Body of pancreas (tissue), 4 donors: Measurements from ENCODE around the gene PITPNB. TPM values are rescaled to one million over a fixed set of nuclear protein-coding genes. Genes with fewer than 3 reads are reported as not detected.

Experiments
- ATAC-seq: fragments of 150-250 bp; one replicate; pipeline ENCODE4 v1.9.1; 2016
- DNase-seq, 4 donors: peaks; one replicate each; pipeline ENCODE4 v3.0.0-alpha.2; 2019
- H3K27ac ChIP-seq, 4 donors: fragments of 200-600 bp; sonication (generic); 1 replicate in 3 of 4; 2 replicates in 1 of 4; pipeline versions ENCODE4 v1.5.1 to v1.6.1; 2016 to 2019; ENCODE audit warnings: mild to moderate bottlenecking in 1 of 4, mixed read lengths in 1 of 4, moderate library complexity in 1 of 4
- H3K27me3 ChIP-seq, 2 donors: fragments of 200-600 bp; sonication (generic); one replicate each; pipeline ENCODE4 v1.6.0; 2016; ENCODE audit warnings: mild to moderate bottlenecking in 1 of 2
- H3K36me3 ChIP-seq, 2 donors: fragments of 200-600 bp; sonication (generic); replicated peaks in 1 of 2; 2 replicates each; pipeline ENCODE4 v1.5.1; 2016; ENCODE audit warnings: low read depth in 2 of 2; ENCODE audit not compliant: insufficient read depth in 1 of 2
- H3K4me1 ChIP-seq: fragments of 200-600 bp; sonication (generic); one replicate; pipeline ENCODE4 v1.6.0; 2016
- H3K4me3 ChIP-seq, 2 donors: fragments of 200-600 bp; sonication (generic); 1 replicate in 1 of 2; 2 replicates in 1 of 2; pipeline ENCODE4 v1.5.1; 2016 to 2019
- H3K9me3 ChIP-seq, 3 donors: fragments of 200-600 bp; sonication (generic); 1 replicate in 2 of 3; 2 replicates in 1 of 3; pipeline ENCODE4 v1.5.1; 2016
- POLR2A ChIP-seq, 3 donors: fragments of 450-650 bp; IDR thresholded peaks; one replicate each; pipeline ENCODE4 v1.6.1; 2016; ENCODE audit warnings: antibody characterized with exemption in 3 of 3, mild to moderate bottlenecking in 2 of 3
- WGBS, 2 donors: methylation state at CpG; one replicate each; pipeline ENCODE4 v1.1.5; 2017; 5-methylcytosine and 5-hydroxymethylcytosine counted together
- intact Hi-C: fragments of 100-400 bp; cut with DNase I; formaldehyde crosslinking; loops from one replicate; pipeline ENCODE4 v1.15.1; 2023
- total RNA-seq, 2 donors: library from RNA; depleted of rRNA; stranded (reverse); fragments of >200 nt; gene quantifications; one replicate each; pipeline ENCODE4 v1.1.0, GENCODE V29; 2016
- TF ChIP-seq, protein P1 (sequence below), 7 experiments: fragments of 450-650 bp in 4 of 7; fragments of 200-600 bp in 3 of 7; sonication (generic) in 3 of 7; IDR thresholded peaks; one replicate each; pipeline ENCODE4 v1.5.1; 2016 to 2019; ENCODE audit warnings: antibody characterized with exemption in 7 of 7

Gene PITPNB
- total RNA-seq, 2 donors from 2014 or later: 21.3 to 39.6 TPM

DNA sequence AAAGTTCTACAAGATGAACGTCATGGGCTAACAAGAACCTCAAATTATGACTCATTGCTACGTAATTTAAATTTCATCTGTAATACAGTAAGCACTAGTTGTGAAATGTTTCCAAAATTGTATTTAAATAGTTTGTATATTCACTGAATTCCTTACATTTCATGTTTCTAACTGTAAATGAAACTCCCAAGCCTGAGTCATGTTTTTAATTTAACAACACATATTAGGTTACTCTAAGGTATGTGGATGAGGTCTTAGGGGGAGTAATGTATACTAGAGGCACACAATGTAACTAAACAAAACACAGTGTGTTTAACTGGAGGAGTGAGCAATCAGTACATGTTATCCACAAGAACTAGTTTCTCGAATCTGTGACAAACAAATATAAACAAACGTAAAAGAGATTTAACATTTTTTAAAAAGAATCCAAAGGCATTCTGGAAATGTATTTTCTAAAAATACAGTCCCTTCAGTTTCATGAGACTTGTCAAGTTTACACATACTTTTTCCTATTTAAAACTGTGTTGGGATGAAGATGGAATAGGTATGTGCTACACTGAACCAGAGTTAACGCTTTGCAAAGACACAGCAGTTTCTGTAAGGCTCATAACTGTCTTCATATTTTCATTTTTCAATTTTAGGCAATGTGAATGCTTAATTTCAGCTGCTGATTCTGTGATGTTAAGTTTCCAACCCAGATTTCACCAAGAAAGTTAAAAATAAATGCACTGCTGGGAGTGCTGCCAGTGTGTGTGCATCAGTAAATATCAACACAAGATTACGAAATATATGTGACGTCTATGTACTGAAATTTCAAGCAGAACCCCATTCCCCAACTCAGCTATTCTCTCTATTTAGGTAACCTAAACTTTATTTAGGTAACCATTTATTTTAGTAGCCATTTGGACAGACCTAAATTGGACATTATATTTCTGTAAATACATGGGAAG, 52.6 kb downstream of the PITPNB start:
- peak in 3 of 4 donors; percentile 34 to 58 (median 57) for DNase-seq
- intact Hi-C loops: no loop called here
- peaks cover 72% of the 10 kb centered on the region for H3K4me1 ChIP-seq

DNA sequence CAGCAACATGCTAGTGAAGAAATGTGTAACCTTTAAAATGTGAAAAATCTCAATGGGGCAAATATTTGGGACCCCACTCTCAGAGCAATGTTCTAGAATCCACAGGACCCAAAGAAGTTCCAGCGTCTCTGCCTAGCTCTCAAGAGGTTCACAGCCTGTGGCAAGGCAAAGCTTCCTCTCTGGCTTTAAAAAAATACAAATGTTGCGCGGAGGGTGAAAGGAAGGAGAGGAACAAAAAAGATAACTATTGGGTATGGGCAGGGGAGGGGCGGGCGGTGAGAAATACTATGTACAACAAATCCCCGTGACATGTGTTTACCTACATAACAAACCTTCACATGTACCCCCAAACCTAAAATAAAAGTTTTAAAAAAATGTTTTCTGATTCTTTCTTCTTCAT, 53.6 kb downstream of the PITPNB start:
- no peaks in the 10 kb centered on the region for H3K9me3 ChIP-seq
- intact Hi-C loops: no loop called here
- peaks cover 63% of the 10 kb centered on the region for H3K4me1 ChIP-seq
- WGBS, 2 donors: 74 to 90% methylated on average over 6 of the region's 6 CpGs
- no peak overlapping the region for H3K4me3 ChIP-seq
- peak overlapping the region in 1 of 4 donors; percentile 34 for H3K27ac ChIP-seq
- no peaks in the 10 kb centered on the region for H3K36me3 ChIP-seq
- TF ChIP-seq POLR2A (IDR thresholded peaks at IDR 0.05): no peak
- TF ChIP-seq, protein P1, sequence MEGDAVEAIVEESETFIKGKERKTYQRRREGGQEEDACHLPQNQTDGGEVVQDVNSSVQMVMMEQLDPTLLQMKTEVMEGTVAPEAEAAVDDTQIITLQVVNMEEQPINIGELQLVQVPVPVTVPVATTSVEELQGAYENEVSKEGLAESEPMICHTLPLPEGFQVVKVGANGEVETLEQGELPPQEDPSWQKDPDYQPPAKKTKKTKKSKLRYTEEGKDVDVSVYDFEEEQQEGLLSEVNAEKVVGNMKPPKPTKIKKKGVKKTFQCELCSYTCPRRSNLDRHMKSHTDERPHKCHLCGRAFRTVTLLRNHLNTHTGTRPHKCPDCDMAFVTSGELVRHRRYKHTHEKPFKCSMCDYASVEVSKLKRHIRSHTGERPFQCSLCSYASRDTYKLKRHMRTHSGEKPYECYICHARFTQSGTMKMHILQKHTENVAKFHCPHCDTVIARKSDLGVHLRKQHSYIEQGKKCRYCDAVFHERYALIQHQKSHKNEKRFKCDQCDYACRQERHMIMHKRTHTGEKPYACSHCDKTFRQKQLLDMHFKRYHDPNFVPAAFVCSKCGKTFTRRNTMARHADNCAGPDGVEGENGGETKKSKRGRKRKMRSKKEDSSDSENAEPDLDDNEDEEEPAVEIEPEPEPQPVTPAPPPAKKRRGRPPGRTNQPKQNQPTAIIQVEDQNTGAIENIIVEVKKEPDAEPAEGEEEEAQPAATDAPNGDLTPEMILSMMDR (IDR thresholded peaks at IDR 0.05): no peak
- DNase-seq: no peak
- H3K27me3 ChIP-seq: no peaks in the 10 kb centered on the region
- no peak for ATAC-seq

More for the DNA sequence above, 52.6 kb downstream of the PITPNB start:
- TF ChIP-seq POLR2A (IDR thresholded peaks at IDR 0.05): no peak
- TF ChIP-seq, protein P1 (IDR thresholded peaks at IDR 0.05): no peak
- Histone ChIP-seq H3K4me3 (no peak overlapping the region), H3K27ac (peak overlapping the region in 2 of 4 donors; percentile 19 to 34), H3K36me3 (no peaks in the 10 kb centered on the region), H3K27me3 (no peaks in the 10 kb centered on the region), H3K9me3 (no peaks in the 10 kb centered on the region)
- peak; percentile 52 for ATAC-seq
- WGBS, 2 donors: 36 to 38% methylated on average over 7 of the region's 7 CpGs

DNA sequence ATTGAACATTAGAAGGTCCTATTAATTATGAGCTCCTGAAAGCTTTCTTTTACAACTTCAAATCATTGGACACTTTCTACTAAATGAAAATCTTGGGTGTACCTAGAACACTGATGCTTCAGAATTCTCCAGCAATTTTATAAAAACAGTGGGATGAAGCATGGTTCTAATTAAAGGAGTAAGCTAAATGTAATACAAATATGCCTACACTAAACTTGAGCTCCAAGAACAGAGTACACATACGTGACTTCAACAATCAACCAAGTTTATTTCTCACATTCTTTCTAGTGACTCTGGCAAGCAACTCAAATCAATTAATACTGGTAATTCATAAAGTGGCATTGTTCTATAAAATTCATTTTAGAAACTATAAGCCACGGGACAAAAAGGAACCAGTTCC, 55.5 kb downstream of the PITPNB start:
- Histone ChIP-seq H3K9me3 (no peaks in the 10 kb centered on the region), H3K4me3 (no peak overlapping the region), H3K4me1 (peaks cover 60% of the 10 kb centered on the region), H3K36me3 (no peaks in the 10 kb centered on the region), H3K27me3 (no peaks in the 10 kb centered on the region), H3K27ac (peak overlapping the region in 1 of 4 donors; percentile 43)
- ATAC-seq (no peak), DNase-seq (no peak)
- WGBS, 2 donors: 54 to 61% methylated on average over 2 of the region's 2 CpGs
- intact Hi-C loops: no loop called here
- TF ChIP-seq, protein P1 (IDR thresholded peaks at IDR 0.05): no peak
- no peak for TF ChIP-seq POLR2A (IDR thresholded peaks at IDR 0.05)

DNA sequence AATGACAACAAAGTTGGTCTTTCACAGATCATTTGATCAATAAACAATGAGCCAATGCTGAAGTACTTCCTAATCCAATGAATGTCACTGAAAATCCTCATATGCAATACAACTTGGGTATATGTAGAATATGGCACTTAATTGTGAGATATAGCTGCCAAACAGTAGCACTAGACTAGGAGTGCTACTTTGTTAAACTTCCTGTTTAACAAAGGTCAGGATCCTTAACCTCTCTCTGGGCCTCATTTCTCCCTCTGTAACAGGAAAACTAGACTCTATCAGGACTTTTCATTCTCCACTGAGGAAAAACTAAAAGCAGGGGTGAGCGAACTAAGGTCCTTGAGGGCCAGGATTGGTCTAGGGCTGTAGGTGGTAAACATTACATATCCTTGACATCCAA, 56.1 kb downstream of the PITPNB start:
- Histone ChIP-seq H3K27me3 (no peaks in the 10 kb centered on the region), H3K36me3 (peaks cover 0 to under 1% of the 10 kb centered on the region in 2 donors), H3K4me3 (no peak overlapping the region), H3K4me1 (peaks cover 54% of the 10 kb centered on the region), H3K27ac (peak overlapping the region in 2 of 4 donors; percentile 2 to 43), H3K9me3 (no peaks in the 10 kb centered on the region)
- ATAC-seq (no peak), DNase-seq (no peak)
- 86 to 94% methylated on average over 1 of the region's 1 CpG for WGBS, 2 donors
- intact Hi-C loops: no loop called here
- TF ChIP-seq, protein P1 (IDR thresholded peaks at IDR 0.05): no peak
- no peak for TF ChIP-seq POLR2A (IDR thresholded peaks at IDR 0.05)
